ENCODE results near the gene AP1G2.

AP1G2 gene

GRCh38 chr14:23529016-23529415 is 38.6 kb downstream of the AP1G2 start:
- DNase-seq (ENCODE audit: low read depth), result no peak
- H3K4me3 ChIP-seq (ENCODE audit: control insufficient read depth, low read depth, low read length), result no peak overlapping the region
- no peak for TF ChIP-seq CTCF (conservative IDR thresholded peaks at IDR 0.05; ENCODE audit: control insufficient read depth, insufficient read depth, low read depth, low read length)

GRCh38 chr14:23528555-23528954 is 39.0 kb downstream of the AP1G2 start:
- DNase-seq (ENCODE audit: low read depth), result no peak
- TF ChIP-seq CTCF (conservative IDR thresholded peaks at IDR 0.05; ENCODE audit: control insufficient read depth, insufficient read depth, low read depth, low read length), result no peak
- no peak overlapping the region for H3K4me3 ChIP-seq (ENCODE audit: control insufficient read depth, low read depth, low read length)

GRCh38 chr14:23525611-23526010 is 42.0 kb downstream of the AP1G2 start:
- TF ChIP-seq CTCF (conservative IDR thresholded peaks at IDR 0.05; ENCODE audit: control insufficient read depth, insufficient read depth, low read depth, low read length), result no peak
- no peak overlapping the region for H3K4me3 ChIP-seq (ENCODE audit: control insufficient read depth, low read depth, low read length)
- no peak for DNase-seq (ENCODE audit: low read depth)

GRCh38 chr14:23524954-23525353 is 42.6 kb downstream of the AP1G2 start:
- no peak for DNase-seq (ENCODE audit: low read depth)
- no peak for TF ChIP-seq CTCF (conservative IDR thresholded peaks at IDR 0.05; ENCODE audit: control insufficient read depth, insufficient read depth, low read depth, low read length)

GRCh38 chr14:23523229-23524016 is 44.2 kb downstream of the AP1G2 start:
- no peak overlapping the region for H3K4me3 ChIP-seq (ENCODE audit: control insufficient read depth, low read depth, low read length)
- no peak for DNase-seq (ENCODE audit: low read depth)
- no peak for TF ChIP-seq CTCF (conservative IDR thresholded peaks at IDR 0.05; ENCODE audit: control insufficient read depth, insufficient read depth, low read depth, low read length)

More at GRCh38 chr14:23524954-23525353, 42.6 kb downstream of the AP1G2 start:
- no peak overlapping the region for H3K4me3 ChIP-seq (ENCODE audit: control insufficient read depth, low read depth, low read length)

GRCh38 chr14:23522643-23523198 is 44.9 kb downstream of the AP1G2 start:
- no peak for TF ChIP-seq CTCF (conservative IDR thresholded peaks at IDR 0.05; ENCODE audit: control insufficient read depth, insufficient read depth, low read depth, low read length)
- DNase-seq (ENCODE audit: low read depth), result no peak
- H3K4me3 ChIP-seq (ENCODE audit: control insufficient read depth, low read depth, low read length), result no peak overlapping the region

Measured in fibroblast of mammary gland (primary cell).